Suppressor macrophage treated with lipopolysaccharide for 1 hour (primary cell): Measurements from ENCODE around the gene TMEM273.

Experiments used
- DNase-seq, 3 donors: peaks; one replicate each; pipeline ENCODE4 v3.0.0-alpha.2; 2020 to 2022

Gene TMEM273

GRCh38 chr10:49162761-49163310 lies 25.4 kb downstream of the TMEM273 start:
- DNase-seq, result no peak

- DNase-seq, result no peak
Measured at GRCh38 chr10:49162063-49162462, 26.1 kb downstream of the TMEM273 start.

GRCh38 chr10:49161411-49161997 lies 26.7 kb downstream of the TMEM273 start:
- peak; percentile 63 to 79 (median 77) for DNase-seq

- no peak for DNase-seq
Measured at GRCh38 chr10:49160814-49161213, 27.4 kb downstream of the TMEM273 start.

- DNase-seq, result no peak
Measured at GRCh38 chr10:49160110-49160509, 28.1 kb downstream of the TMEM273 start.

GRCh38 chr10:49158915-49159314 lies 29.3 kb downstream of the TMEM273 start:
- no peak for DNase-seq

GRCh38 chr10:49158404-49158803 lies 29.8 kb downstream of the TMEM273 start:
- no peak for DNase-seq

- no peak for DNase-seq
Measured at GRCh38 chr10:49157229-49157628, 31.0 kb downstream of the TMEM273 start.

GRCh38 chr10:49154641-49155040 lies 33.5 kb downstream of the TMEM273 start:
- no peak for DNase-seq

- DNase-seq, result no peak
Measured at GRCh38 chr10:49153971-49154370, 34.2 kb downstream of the TMEM273 start.

GRCh38 chr10:49153115-49153514 lies 35.1 kb downstream of the TMEM273 start:
- DNase-seq, result no peak

GRCh38 chr10:49152663-49153062 lies 35.5 kb downstream of the TMEM273 start:
- DNase-seq, result no peak

- DNase-seq, result no peak
Measured at GRCh38 chr10:49152037-49152436, 36.2 kb downstream of the TMEM273 start.

GRCh38 chr10:49151481-49151880 lies 36.7 kb downstream of the TMEM273 start:
- no peak for DNase-seq

- no peak for DNase-seq
Measured at GRCh38 chr10:49151025-49151445, 37.2 kb downstream of the TMEM273 start.

GRCh38 chr10:49150426-49150825 lies 37.8 kb downstream of the TMEM273 start:
- no peak for DNase-seq

GRCh38 chr10:49149881-49150280 lies 38.3 kb downstream of the TMEM273 start:
- no peak for DNase-seq

GRCh38 chr10:49144058-49144720 lies 44.0 kb downstream of the TMEM273 start:
- no peak for DNase-seq

GRCh38 chr10:49143249-49143648 lies 44.9 kb downstream of the TMEM273 start:
- DNase-seq, result no peak

GRCh38 chr10:49141541-49142332 lies 46.5 kb downstream of the TMEM273 start:
- no peak for DNase-seq

- no peak for DNase-seq
Measured at GRCh38 chr10:49140304-49141177, 47.6 kb downstream of the TMEM273 start.

GRCh38 chr10:49139846-49140195 lies 48.4 kb downstream of the TMEM273 start:
- peak; percentile 65 to 77 (median 77) for DNase-seq
